SK-N-SH (cell line): ENCODE data around the gene SCNN1G. TPM values are rescaled to one million over a fixed set of nuclear protein-coding genes. Genes with fewer than 3 reads are reported as not detected.

ENCODE experiments used
- CTCF ChIA-PET: fragments of 300-600, 350-600 bp; formaldehyde crosslinking; extraction: SDS; loops from one replicate; lab custom pipeline; 2021; lab: Yijun Ruan, JAX
- POLR2A ChIA-PET: fragments of 350-600 bp; sonication (Branson Sonifier 250); formaldehyde crosslinking; extraction: SDS; loops from one replicate; lab custom pipeline; 2020; ENCODE audit warnings: antibody characterized with exemption, inconsistent platforms; lab: Yijun Ruan, JAX
- DNase-seq: peaks from one replicate; pipeline ENCODE4 v3.0.0; 2012
- H2AFZ ChIP-seq: fragments of 200-600 bp; sonication (generic); 2 replicates; pipeline ENCODE4 v1.8.1; 2016; ENCODE audit warnings: antibody characterized with exemption, mild to moderate bottlenecking, low read depth
- H3F3A ChIP-seq: fragments of 200-600 bp; sonication (generic); replicated peaks from 2 replicates; pipeline ENCODE3; 2016; ENCODE audit warnings: antibody characterized with exemption, mild to moderate bottlenecking; ENCODE audit not compliant: insufficient read depth
- H3K27ac ChIP-seq, 2 experiments: fragments of 200-500 bp in 1 of 2; fragments of 200-600 bp in 1 of 2; sonication (Bioruptor generic) in 1 of 2; sonication (generic), shearing (Covaris generic) in 1 of 2; 2 replicates each; pipeline versions ENCODE4 v1.5.1 to v1.6.1; 2014 to 2016; ENCODE audit warnings: low read depth in 2 of 2, inconsistent platforms in 1 of 2, low read length in 1 of 2, mild to moderate bottlenecking in 1 of 2, mixed read lengths in 1 of 2
- H3K27me3 ChIP-seq: fragments of 200-600 bp; sonication (generic), shearing (Covaris generic); 2 replicates; pipeline ENCODE4 v1.6.1; 2016; ENCODE audit warnings: mixed run types; ENCODE audit not compliant: insufficient read depth
- H3K36me3 ChIP-seq, 2 experiments: fragments of 200-500 bp in 1 of 2; fragments of 200-600 bp in 1 of 2; sonication (Bioruptor generic) in 1 of 2; sonication (generic) in 1 of 2; replicated peaks in 1 of 2; 2 replicates each; pipeline versions ENCODE3 to v1.5.1; 2014 to 2016; ENCODE audit warnings: low read length in 1 of 2, mild to moderate bottlenecking in 1 of 2; ENCODE audit not compliant: insufficient read depth in 2 of 2, control insufficient read depth in 1 of 2
- H3K4me1 ChIP-seq, 2 experiments: fragments of 200-500 bp in 1 of 2; fragments of 200-600 bp in 1 of 2; sonication (Bioruptor generic) in 1 of 2; sonication (generic), shearing (Covaris generic) in 1 of 2; 2 replicates each; pipeline versions ENCODE4 v1.5.1 to v1.6.1; 2014 to 2016; ENCODE audit warnings: low read depth in 1 of 2, low read length in 1 of 2, mixed run types in 1 of 2; ENCODE audit not compliant: insufficient read depth in 2 of 2, control insufficient read depth in 1 of 2
- H3K4me2 ChIP-seq: fragments of 200-600 bp; sonication (generic), shearing (Covaris generic); 2 replicates; pipeline ENCODE4 v1.6.1; 2017; ENCODE audit warnings: mixed run types
- H3K4me3 ChIP-seq, 2 experiments: fragments of 200-500 bp in 1 of 2; fragments of 200-600 bp in 1 of 2; sonication (Bioruptor generic) in 1 of 2; sonication (generic), shearing (Covaris generic) in 1 of 2; 2 replicates each; pipeline versions ENCODE4 v1.5.1 to v1.8.1; 2014 to 2016; ENCODE audit warnings: low read depth in 2 of 2, inconsistent platforms in 1 of 2, low read length in 1 of 2, mild to moderate bottlenecking in 1 of 2, mixed read lengths in 1 of 2, moderate library complexity in 1 of 2
- H3K79me2 ChIP-seq: fragments of 200-600 bp; sonication (generic); 2 replicates; pipeline ENCODE4 v1.8.1; 2017; ENCODE audit warnings: mild to moderate bottlenecking; ENCODE audit not compliant: insufficient read depth
- H3K9ac ChIP-seq: fragments of 200-600 bp; sonication (generic); 2 replicates; pipeline ENCODE4 v1.6.1; 2017; ENCODE audit warnings: mixed run types
- H3K9me2 ChIP-seq: fragments of 200-600 bp; sonication (generic); 2 replicates; pipeline ENCODE4 v1.6.1; 2017; ENCODE audit warnings: mixed run types
- H3K9me3 ChIP-seq: fragments of 200-600 bp; sonication (generic); 2 replicates; pipeline ENCODE4 v1.6.1; 2017; ENCODE audit warnings: mixed run types, mild to moderate bottlenecking, moderate library complexity
- H4K20me1 ChIP-seq: fragments of 200-600 bp; sonication (generic); 2 replicates; pipeline ENCODE4 v1.6.1; 2017; ENCODE audit warnings: mild to moderate bottlenecking, mixed run types; ENCODE audit not compliant: insufficient read depth
- FOXJ3 ChIP-seq: sonication (generic); formaldehyde crosslinking; IDR thresholded peaks from 2 replicates; pipeline ENCODE4 v1.5.1; 2020; ENCODE audit warnings: mild to moderate bottlenecking, missing genetic modification reagents
- GABPA ChIP-seq: IDR thresholded peaks from 2 replicates; pipeline ENCODE4 v1.4.0; 2012; ENCODE audit warnings: low read depth, mild to moderate bottlenecking
- NFIC ChIP-seq: IDR thresholded peaks from 2 replicates; pipeline ENCODE4 v1.4.0; 2012; ENCODE audit warnings: borderline replicate concordance
- NRF1 ChIP-seq: IDR thresholded peaks from 2 replicates; pipeline ENCODE4 v1.6.1; 2012; ENCODE audit warnings: low read depth, mild to moderate bottlenecking, low read length
- RCOR1 ChIP-seq: fragments of 150-350 bp; IDR thresholded peaks from 2 replicates; pipeline ENCODE4 v1.6.1; 2017; ENCODE audit warnings: antibody characterized with exemption, low read length
- RXRA ChIP-seq: IDR thresholded peaks from 2 replicates; pipeline ENCODE4 v1.4.0; 2012; ENCODE audit warnings: low read depth, mild to moderate bottlenecking, borderline replicate concordance
- SIN3A ChIP-seq: IDR thresholded peaks from 2 replicates; pipeline ENCODE4 v1.6.1; 2012; ENCODE audit warnings: low read depth, mild to moderate bottlenecking, low read length, moderate library complexity, borderline replicate concordance
- TCF12 ChIP-seq: IDR thresholded peaks from 2 replicates; pipeline ENCODE4 v1.4.0; 2012
- YY1 ChIP-seq: IDR thresholded peaks from 2 replicates; pipeline ENCODE4 v1.4.0; 2012; ENCODE audit warnings: low read depth, mild to moderate bottlenecking
- WGBS: methylation state at CpG from one replicate; pipeline ENCODE4 v1.1.6; 2017; ENCODE audit warnings: low lambda C conversion rate; 5-methylcytosine and 5-hydroxymethylcytosine counted together
- polyA plus RNA-seq, 3 experiments: library from polyadenylated mRNA; depleted of rRNA; stranded (reverse); fragments of >200 nt; gene quantifications; 2 replicates each; pipeline ENCODE4 v1.2.3, GENCODE V29; 2012
- TF ChIP-seq, protein P1 (sequence below): fragments of 150-350 bp; IDR thresholded peaks from 2 replicates; pipeline ENCODE4 v1.6.1; 2017; ENCODE audit warnings: antibody characterized with exemption, low read length, low read depth, borderline replicate concordance
- TF ChIP-seq, protein P2 (sequence below): IDR thresholded peaks from 2 replicates; pipeline ENCODE4 v1.4.0; 2012; ENCODE audit warnings: low read depth
- TF ChIP-seq, protein P3 (sequence below): fragments of 150-350 bp; IDR thresholded peaks from 2 replicates; pipeline ENCODE4 v1.6.1; 2016; ENCODE audit warnings: mild to moderate bottlenecking, low read depth, low read length

SCNN1G gene
- polyA plus RNA-seq, 1 of the 3 experiments (the other 2 are of a cell fraction), result not detected

DNA sequence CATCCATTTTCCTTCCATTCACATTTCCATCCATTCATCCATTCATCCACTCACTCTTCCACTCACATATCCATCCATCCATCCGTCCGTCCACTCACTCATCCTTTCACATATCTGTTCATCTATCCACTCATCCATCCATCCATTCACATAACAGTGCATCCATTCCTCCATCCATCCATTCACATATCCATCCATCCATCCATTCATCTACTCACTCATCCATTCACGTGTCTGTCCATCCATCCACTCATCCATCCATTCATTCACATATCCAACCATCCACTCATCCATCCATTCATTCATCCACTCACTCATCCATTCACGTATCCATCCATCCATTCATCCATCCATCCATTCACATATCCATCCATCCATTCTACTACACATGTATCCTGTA lies 42.6 kb downstream of the SCNN1G start:
- H2AFZ ChIP-seq, result no peak overlapping the region
- H3K27me3 ChIP-seq, result no peaks in the 10 kb centered on the region
- no peak overlapping the region for H3K9ac ChIP-seq
- no peaks in the 10 kb centered on the region for H3K36me3 ChIP-seq
- no peak overlapping the region for H3K4me3 ChIP-seq
- TF ChIP-seq FOXJ3 (CRISPR knock-in tag), result no peak
- TF ChIP-seq NFIC, result no peak
- TF ChIP-seq YY1, result no peak
- no peak for TF ChIP-seq TCF12
- H3K79me2 ChIP-seq, result no peaks in the 10 kb centered on the region
- H3K27ac ChIP-seq, result no peak overlapping the region
- DNase-seq, result no peak
- H3K9me3 ChIP-seq, result no peaks in the 10 kb centered on the region
- ChIA-PET POLR2A (no interaction called here), CTCF (interaction anchor here (0.7 to 1.5 kb wide), 2 partner anchors 42 to 209 kb away, joined by 3 read pairs; partner anchors contain the start of gene SCNN1G)
- no peaks in the 10 kb centered on the region for H3F3A ChIP-seq
- H3K4me1 ChIP-seq, result no peaks in the 10 kb centered on the region
- H4K20me1 ChIP-seq, result no peaks in the 10 kb centered on the region
- no peaks in the 10 kb centered on the region for H3K9me2 ChIP-seq
- 24% methylated on average over 4 of the region's 4 CpGs for WGBS
- no peak overlapping the region for H3K4me2 ChIP-seq

DNA sequence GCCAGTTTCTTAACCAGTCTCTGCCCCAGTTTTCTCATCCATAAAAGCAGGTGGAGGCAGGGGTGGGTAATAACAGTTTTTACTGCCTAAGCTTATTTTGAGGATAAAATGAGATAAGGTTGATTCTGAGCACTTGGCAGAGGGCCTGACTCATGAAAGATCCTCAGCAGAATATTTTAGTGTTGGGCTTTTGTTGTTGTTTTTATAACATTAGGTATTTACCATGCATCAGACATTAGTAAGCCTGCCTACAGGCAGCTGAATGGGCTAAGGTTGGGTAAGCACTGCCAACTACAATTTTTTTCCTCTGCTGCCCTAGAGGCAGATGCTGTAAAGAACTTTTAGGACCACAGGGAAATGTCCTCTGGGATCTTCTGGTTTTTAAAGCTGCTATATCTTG lies 43.1 kb downstream of the SCNN1G start:
- POLR2A ChIA-PET, result no interaction called here
- CTCF ChIA-PET, result interaction anchor here (0.7 to 1.5 kb wide), 2 partner anchors 43 to 208 kb away, joined by 3 read pairs; partner anchors contain the start of gene SCNN1G
- Histone ChIP-seq H3F3A (no peaks in the 10 kb centered on the region), H3K4me1 (no peaks in the 10 kb centered on the region), H2AFZ (no peak overlapping the region), H3K27me3 (no peaks in the 10 kb centered on the region), H3K27ac (no peak overlapping the region), H3K9me2 (no peaks in the 10 kb centered on the region), H4K20me1 (no peaks in the 10 kb centered on the region), H3K9ac (no peak overlapping the region), H3K4me3 (no peak overlapping the region), H3K4me2 (no peak overlapping the region), H3K79me2 (no peaks in the 10 kb centered on the region), H3K36me3 (no peaks in the 10 kb centered on the region), H3K9me3 (no peaks in the 10 kb centered on the region)
- TF ChIP-seq RCOR1, result no peak
- TF ChIP-seq, protein P1, sequence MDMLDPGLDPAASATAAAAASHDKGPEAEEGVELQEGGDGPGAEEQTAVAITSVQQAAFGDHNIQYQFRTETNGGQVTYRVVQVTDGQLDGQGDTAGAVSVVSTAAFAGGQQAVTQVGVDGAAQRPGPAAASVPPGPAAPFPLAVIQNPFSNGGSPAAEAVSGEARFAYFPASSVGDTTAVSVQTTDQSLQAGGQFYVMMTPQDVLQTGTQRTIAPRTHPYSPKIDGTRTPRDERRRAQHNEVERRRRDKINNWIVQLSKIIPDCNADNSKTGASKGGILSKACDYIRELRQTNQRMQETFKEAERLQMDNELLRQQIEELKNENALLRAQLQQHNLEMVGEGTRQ, result no peak
- no peak for TF ChIP-seq GABPA
- no peak for TF ChIP-seq RXRA
- TF ChIP-seq SIN3A, result no peak
- no peak for TF ChIP-seq NRF1
- TF ChIP-seq, protein P2, sequence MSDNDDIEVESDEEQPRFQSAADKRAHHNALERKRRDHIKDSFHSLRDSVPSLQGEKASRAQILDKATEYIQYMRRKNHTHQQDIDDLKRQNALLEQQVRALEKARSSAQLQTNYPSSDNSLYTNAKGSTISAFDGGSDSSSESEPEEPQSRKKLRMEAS, result no peak
- TF ChIP-seq, protein P3, sequence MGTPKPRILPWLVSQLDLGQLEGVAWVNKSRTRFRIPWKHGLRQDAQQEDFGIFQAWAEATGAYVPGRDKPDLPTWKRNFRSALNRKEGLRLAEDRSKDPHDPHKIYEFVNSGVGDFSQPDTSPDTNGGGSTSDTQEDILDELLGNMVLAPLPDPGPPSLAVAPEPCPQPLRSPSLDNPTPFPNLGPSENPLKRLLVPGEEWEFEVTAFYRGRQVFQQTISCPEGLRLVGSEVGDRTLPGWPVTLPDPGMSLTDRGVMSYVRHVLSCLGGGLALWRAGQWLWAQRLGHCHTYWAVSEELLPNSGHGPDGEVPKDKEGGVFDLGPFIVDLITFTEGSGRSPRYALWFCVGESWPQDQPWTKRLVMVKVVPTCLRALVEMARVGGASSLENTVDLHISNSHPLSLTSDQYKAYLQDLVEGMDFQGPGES, result no peak
- TF ChIP-seq TCF12, result no peak
- no peak for DNase-seq
